ENCODE data around the gene KRTAP5-1. TPM values are rescaled to one million over a fixed set of nuclear protein-coding genes. Genes with fewer than 3 reads are reported as not detected.
"Not testable (repeated sequence)": the region's sequence is repeated elsewhere in the genome, so short reads cannot be mapped to it uniquely, and the experiment has no call there.

Gene KRTAP5-1
- total RNA-seq, 2 donors from 2014 or later = not detected

- Histone ChIP-seq H3K36me3 (ENCODE audit: control insufficient read depth, insufficient read depth, low read length) (no peaks in the 10 kb centered on the region), H3K27me3 (ENCODE audit: control insufficient read depth, insufficient read depth, low read length, poor library complexity, severe bottlenecking) (no peaks in the 10 kb centered on the region), H3K4me1 (ENCODE audit: control insufficient read depth, insufficient read depth, low read length) (no peaks in the 10 kb centered on the region), H3K27ac (ENCODE audit: low read depth, low read length) (no peak overlapping the region), H3K9ac (ENCODE audit: extremely low read depth, low read length, poor library complexity, severe bottlenecking) (no peak overlapping the region), H3K4me3 (ENCODE audit: low read length) (no peak overlapping the region), H3K9me3 (ENCODE audit: control insufficient read depth, low read length) (no peaks in the 10 kb centered on the region)
- Mint-ChIP-seq H3K27me3 (ENCODE audit: insufficient read depth) (peaks cover 8% of the 10 kb centered on the region), H3K27ac (no peak overlapping the region), H3K36me3 (ENCODE audit: low read depth) (no peaks in the 10 kb centered on the region), H3K9me3 (peaks cover 8% of the 10 kb centered on the region), H3K4me1 (no peaks in the 10 kb centered on the region), H3K4me3 (no peak overlapping the region)
- no peak for DNase-seq
- TF ChIP-seq CTCF (conservative IDR thresholded peaks at IDR 0.05) = no peak
- WGBS, 2 experiments (ENCODE audit: insufficient coverage in 1 of 2, insufficient read length in 1 of 2) = 85 to 87% methylated on average over 9 of the region's 9 CpGs
Observed at GRCh38 chr11:1581976-1582375, 3.1 kb downstream of the KRTAP5-1 start.

GRCh38 chr11:1576825-1577224 is 8.3 kb downstream of the KRTAP5-1 start:
- WGBS, 2 experiments (ENCODE audit: insufficient coverage in 1 of 2, insufficient read length in 1 of 2) = 93 to 95% methylated on average over 6 of the region's 6 CpGs
- Mint-ChIP-seq H3K4me1 (no peaks in the 10 kb centered on the region), H3K27me3 (ENCODE audit: insufficient read depth) (peaks cover 37% of the 10 kb centered on the region), H3K36me3 (ENCODE audit: low read depth) (no peaks in the 10 kb centered on the region), H3K27ac (no peak overlapping the region), H3K4me3 (no peak overlapping the region), H3K9me3 (peaks cover 8% of the 10 kb centered on the region)
- no peaks in the 10 kb centered on the region for H3K4me1 ChIP-seq (ENCODE audit: control insufficient read depth, insufficient read depth, low read length)
- no peak overlapping the region for H3K27ac ChIP-seq (ENCODE audit: low read depth, low read length)
- no peak overlapping the region for H3K9ac ChIP-seq (ENCODE audit: extremely low read depth, low read length, poor library complexity, severe bottlenecking)
- no peaks in the 10 kb centered on the region for H3K9me3 ChIP-seq (ENCODE audit: control insufficient read depth, low read length)
- no peak for TF ChIP-seq CTCF (conservative IDR thresholded peaks at IDR 0.05)
- DNase-seq = no peak
- no peaks in the 10 kb centered on the region for H3K36me3 ChIP-seq (ENCODE audit: control insufficient read depth, insufficient read depth, low read length)
- no peak overlapping the region for H3K4me3 ChIP-seq (ENCODE audit: low read length)
- peaks cover 35% of the 10 kb centered on the region for H3K27me3 ChIP-seq (ENCODE audit: control insufficient read depth, insufficient read depth, low read length, poor library complexity, severe bottlenecking)

- H3K36me3 ChIP-seq (ENCODE audit: control insufficient read depth, insufficient read depth, low read length); H3K9me3 Mint-ChIP-seq; H3K27ac Mint-ChIP-seq; H3K4me3 ChIP-seq (ENCODE audit: low read length); DNase-seq; H3K4me1 ChIP-seq (ENCODE audit: control insufficient read depth, insufficient read depth, low read length); H3K4me1 Mint-ChIP-seq; H3K9me3 ChIP-seq (ENCODE audit: control insufficient read depth, low read length); H3K36me3 Mint-ChIP-seq (ENCODE audit: low read depth); H3K9ac ChIP-seq (ENCODE audit: extremely low read depth, low read length, poor library complexity, severe bottlenecking); H3K27ac ChIP-seq (ENCODE audit: low read depth, low read length); H3K4me3 Mint-ChIP-seq: not testable (repeated sequence)
- H3K27me3 Mint-ChIP-seq (ENCODE audit: insufficient read depth) = peaks cover 37% of the 10 kb centered on the region
- WGBS, 2 experiments (ENCODE audit: insufficient coverage in 1 of 2, insufficient read length in 1 of 2) = 91% methylated on average over 16 of the region's 16 CpGs
- peaks cover 39% of the 10 kb centered on the region for H3K27me3 ChIP-seq (ENCODE audit: control insufficient read depth, insufficient read depth, low read length, poor library complexity, severe bottlenecking)
Observed at GRCh38 chr11:1575756-1576155, 9.3 kb downstream of the KRTAP5-1 start.

- Histone ChIP-seq H3K27me3 (ENCODE audit: control insufficient read depth, insufficient read depth, low read length, poor library complexity, severe bottlenecking) (peaks cover 48% of the 10 kb centered on the region), H3K9ac (ENCODE audit: extremely low read depth, low read length, poor library complexity, severe bottlenecking) (no peak overlapping the region), H3K4me3 (ENCODE audit: low read length) (no peak overlapping the region), H3K27ac (ENCODE audit: low read depth, low read length) (no peak overlapping the region), H3K4me1 (ENCODE audit: control insufficient read depth, insufficient read depth, low read length) (no peaks in the 10 kb centered on the region), H3K9me3 (ENCODE audit: control insufficient read depth, low read length) (no peaks in the 10 kb centered on the region), H3K36me3 (ENCODE audit: control insufficient read depth, insufficient read depth, low read length) (no peaks in the 10 kb centered on the region)
- Mint-ChIP-seq H3K27ac (no peak overlapping the region), H3K27me3 (ENCODE audit: insufficient read depth) (peaks cover 37% of the 10 kb centered on the region), H3K4me1 (no peaks in the 10 kb centered on the region), H3K9me3 (peaks cover 5% of the 10 kb centered on the region), H3K4me3 (no peak overlapping the region), H3K36me3 (ENCODE audit: low read depth) (no peaks in the 10 kb centered on the region)
- no peak for TF ChIP-seq CTCF (conservative IDR thresholded peaks at IDR 0.05)
- DNase-seq = no peak
- 23 to 33% methylated on average over 6 to 7 of the region's 7 CpGs for WGBS, 2 experiments (ENCODE audit: insufficient coverage in 1 of 2, insufficient read length in 1 of 2)
Observed at GRCh38 chr11:1574933-1575242, 10.2 kb downstream of the KRTAP5-1 start.

Data from endodermal cell (in vitro differentiated cells).